ENCODE measurements around the gene ANGPTL4.

ANGPTL4 gene

GRCh38 chr19:8396563-8397203 is 32.7 kb downstream of the ANGPTL4 start:
- DNase-seq (ENCODE audit: low read depth): peak; percentile 90
- no peak overlapping the region for H3K4me3 ChIP-seq (ENCODE audit: low read depth, low read length)
- no peak for TF ChIP-seq MYC (IDR thresholded peaks at IDR 0.05; ENCODE audit: low read depth, low read length)
- TF ChIP-seq POLR2A (IDR thresholded peaks at IDR 0.05; ENCODE audit: extremely low read depth, insufficient read length): no peak
- TF ChIP-seq, protein P1, sequence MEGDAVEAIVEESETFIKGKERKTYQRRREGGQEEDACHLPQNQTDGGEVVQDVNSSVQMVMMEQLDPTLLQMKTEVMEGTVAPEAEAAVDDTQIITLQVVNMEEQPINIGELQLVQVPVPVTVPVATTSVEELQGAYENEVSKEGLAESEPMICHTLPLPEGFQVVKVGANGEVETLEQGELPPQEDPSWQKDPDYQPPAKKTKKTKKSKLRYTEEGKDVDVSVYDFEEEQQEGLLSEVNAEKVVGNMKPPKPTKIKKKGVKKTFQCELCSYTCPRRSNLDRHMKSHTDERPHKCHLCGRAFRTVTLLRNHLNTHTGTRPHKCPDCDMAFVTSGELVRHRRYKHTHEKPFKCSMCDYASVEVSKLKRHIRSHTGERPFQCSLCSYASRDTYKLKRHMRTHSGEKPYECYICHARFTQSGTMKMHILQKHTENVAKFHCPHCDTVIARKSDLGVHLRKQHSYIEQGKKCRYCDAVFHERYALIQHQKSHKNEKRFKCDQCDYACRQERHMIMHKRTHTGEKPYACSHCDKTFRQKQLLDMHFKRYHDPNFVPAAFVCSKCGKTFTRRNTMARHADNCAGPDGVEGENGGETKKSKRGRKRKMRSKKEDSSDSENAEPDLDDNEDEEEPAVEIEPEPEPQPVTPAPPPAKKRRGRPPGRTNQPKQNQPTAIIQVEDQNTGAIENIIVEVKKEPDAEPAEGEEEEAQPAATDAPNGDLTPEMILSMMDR (IDR thresholded peaks at IDR 0.05; ENCODE audit: low read depth, low read length): peak; percentile 100
- no peak for TF ChIP-seq MAX (IDR thresholded peaks at IDR 0.05; ENCODE audit: low read depth, low read length)

DNA sequence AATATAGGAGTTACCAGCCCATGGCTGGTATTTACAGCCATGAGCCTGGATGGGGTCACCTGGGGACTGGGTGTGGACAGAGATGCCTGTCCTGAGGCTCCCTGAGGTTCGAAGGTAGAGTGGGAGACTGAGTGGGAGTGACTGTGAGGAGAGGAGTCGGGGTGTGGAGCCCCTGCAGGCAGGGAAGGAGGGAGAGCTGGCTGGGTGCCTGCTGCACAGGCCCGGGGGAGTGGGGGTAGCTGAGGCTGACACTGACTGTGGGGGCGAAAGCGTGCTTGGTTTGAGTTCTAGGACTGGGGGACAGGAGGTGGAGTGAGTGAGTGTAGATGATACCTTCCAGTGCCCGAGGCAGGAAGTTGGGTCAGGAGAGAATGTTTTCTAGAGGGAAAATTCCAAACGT is 33.3 kb downstream of the ANGPTL4 start:
- H3K4me3 ChIP-seq (ENCODE audit: low read depth, low read length): no peak overlapping the region
- no peak for DNase-seq (ENCODE audit: low read depth)
- TF ChIP-seq MYC (IDR thresholded peaks at IDR 0.05; ENCODE audit: low read depth, low read length): no peak
- TF ChIP-seq POLR2A (IDR thresholded peaks at IDR 0.05; ENCODE audit: extremely low read depth, insufficient read length): no peak
- TF ChIP-seq, protein P1 (IDR thresholded peaks at IDR 0.05; ENCODE audit: low read depth, low read length): no peak
- TF ChIP-seq MAX (IDR thresholded peaks at IDR 0.05; ENCODE audit: low read depth, low read length): no peak

- peak; percentile 17 for DNase-seq (ENCODE audit: low read depth)
- no peak overlapping the region for H3K4me3 ChIP-seq (ENCODE audit: low read depth, low read length)
- TF ChIP-seq, protein P1 (IDR thresholded peaks at IDR 0.05; ENCODE audit: low read depth, low read length): no peak
- no peak for TF ChIP-seq MAX (IDR thresholded peaks at IDR 0.05; ENCODE audit: low read depth, low read length)
- no peak for TF ChIP-seq POLR2A (IDR thresholded peaks at IDR 0.05; ENCODE audit: extremely low read depth, insufficient read length)
- TF ChIP-seq MYC (IDR thresholded peaks at IDR 0.05; ENCODE audit: low read depth, low read length): no peak
These were observed 33.9 kb downstream of the ANGPTL4 start for GRCh38 chr19:8397746-8398310.

- peak; percentile 50 for DNase-seq (ENCODE audit: low read depth)
- TF ChIP-seq, protein P1 (IDR thresholded peaks at IDR 0.05; ENCODE audit: low read depth, low read length): no peak
- TF ChIP-seq POLR2A (IDR thresholded peaks at IDR 0.05; ENCODE audit: extremely low read depth, insufficient read length) (no peak), MYC (IDR thresholded peaks at IDR 0.05; ENCODE audit: low read depth, low read length) (no peak), MAX (IDR thresholded peaks at IDR 0.05; ENCODE audit: low read depth, low read length) (no peak)
- H3K4me3 ChIP-seq (ENCODE audit: low read depth, low read length): no peak overlapping the region
These were observed 34.4 kb downstream of the ANGPTL4 start for GRCh38 chr19:8398311-8398771.

DNA sequence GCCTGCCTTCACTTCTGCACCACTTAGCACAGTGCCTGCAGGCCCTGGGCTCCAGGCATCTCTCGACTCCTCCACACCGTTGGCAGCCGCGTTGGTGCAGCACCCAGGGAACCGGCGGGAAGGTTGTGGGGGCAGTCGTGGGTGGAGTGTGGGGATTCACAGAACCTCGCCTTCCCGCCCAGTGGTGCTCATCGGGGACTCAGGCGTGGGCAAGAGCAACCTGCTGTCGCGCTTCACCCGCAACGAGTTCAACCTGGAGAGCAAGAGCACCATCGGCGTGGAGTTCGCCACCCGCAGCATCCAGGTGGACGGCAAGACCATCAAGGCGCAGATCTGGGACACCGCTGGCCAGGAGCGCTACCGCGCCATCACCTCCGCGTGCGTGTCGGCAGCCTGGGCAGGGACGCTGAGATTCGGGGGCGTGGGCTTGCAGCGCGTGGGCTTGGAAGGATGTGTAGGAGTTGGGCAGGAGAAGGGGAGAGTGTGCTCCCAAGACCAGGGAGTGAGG is 35.8 kb downstream of the ANGPTL4 start:
- DNase-seq (ENCODE audit: low read depth): no peak
- no peak overlapping the region for H3K4me3 ChIP-seq (ENCODE audit: low read depth, low read length)

More for the DNA sequence above, 35.8 kb downstream of the ANGPTL4 start:
- TF ChIP-seq MYC (IDR thresholded peaks at IDR 0.05; ENCODE audit: low read depth, low read length) (no peak), POLR2A (IDR thresholded peaks at IDR 0.05; ENCODE audit: extremely low read depth, insufficient read length) (no peak), MAX (IDR thresholded peaks at IDR 0.05; ENCODE audit: low read depth, low read length) (no peak)
- TF ChIP-seq, protein P1 (IDR thresholded peaks at IDR 0.05; ENCODE audit: low read depth, low read length): no peak
